NCI-H748 treated with DMSO at 0.1 percent for 48 hours (cell line): ENCODE data around the gene KCNQ5.

Experiments
- DNase-seq: peaks from one replicate; lab custom pipeline; 2025; lab: John Stamatoyannopoulos, UW

Gene KCNQ5

DNA sequence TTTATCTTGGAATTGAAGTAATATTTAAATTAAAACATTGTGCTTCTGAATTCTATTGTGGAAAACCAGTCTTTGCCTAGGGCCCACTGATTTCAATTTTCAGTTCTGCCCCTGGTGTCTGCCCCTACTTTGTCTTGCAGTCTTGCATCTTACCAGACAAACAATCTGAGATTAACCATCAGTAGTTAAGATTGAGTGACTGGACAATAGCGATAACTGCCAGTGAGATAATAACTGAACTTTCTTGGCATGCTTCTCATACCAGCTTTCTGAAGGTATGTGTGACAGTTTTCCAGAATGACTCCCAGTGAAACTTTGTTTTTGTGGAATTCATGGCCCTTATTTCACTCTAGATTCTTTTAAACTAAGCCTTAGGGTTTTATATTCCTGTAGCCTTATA lies 53.5 kb downstream of the KCNQ5 start:
- no peak for DNase-seq

DNA sequence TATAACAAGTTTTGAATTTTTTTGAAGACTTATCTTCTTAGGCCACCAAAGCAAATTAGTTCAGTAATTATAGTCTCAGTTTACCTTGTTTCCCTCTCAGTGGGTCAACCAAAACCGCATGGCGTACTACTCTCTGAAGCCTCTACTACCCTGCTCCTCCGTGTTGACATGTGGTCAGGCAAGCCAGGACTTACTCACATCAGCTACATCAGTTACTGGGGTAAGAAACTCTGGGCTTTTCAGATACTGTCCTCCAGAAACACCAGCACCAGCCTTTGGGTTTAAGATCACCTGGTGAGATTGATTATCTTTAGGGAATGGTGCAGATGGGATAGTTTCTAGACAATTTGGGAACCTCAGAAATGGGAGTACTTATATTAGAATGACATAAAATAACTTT lies 55.1 kb downstream of the KCNQ5 start:
- no peak for DNase-seq

DNA sequence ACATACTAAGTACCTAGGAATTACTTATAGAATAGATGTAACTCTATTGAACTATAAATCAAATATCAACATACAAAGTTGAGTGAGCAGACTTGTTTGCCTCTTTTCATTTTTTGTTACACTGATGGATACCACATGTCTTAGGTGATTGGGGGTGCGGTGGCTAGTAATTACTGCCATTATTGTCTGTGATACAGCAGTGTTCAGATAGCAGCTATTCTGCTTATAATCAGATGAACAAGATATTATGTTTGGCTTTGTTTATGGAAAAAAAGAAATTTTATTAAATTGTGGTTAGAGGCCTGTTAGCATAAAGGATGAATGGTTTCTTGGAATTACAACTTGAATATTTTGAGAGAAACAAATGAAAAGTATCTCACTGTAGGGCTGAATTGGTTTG lies 55.9 kb downstream of the KCNQ5 start:
- DNase-seq = no peak

DNA sequence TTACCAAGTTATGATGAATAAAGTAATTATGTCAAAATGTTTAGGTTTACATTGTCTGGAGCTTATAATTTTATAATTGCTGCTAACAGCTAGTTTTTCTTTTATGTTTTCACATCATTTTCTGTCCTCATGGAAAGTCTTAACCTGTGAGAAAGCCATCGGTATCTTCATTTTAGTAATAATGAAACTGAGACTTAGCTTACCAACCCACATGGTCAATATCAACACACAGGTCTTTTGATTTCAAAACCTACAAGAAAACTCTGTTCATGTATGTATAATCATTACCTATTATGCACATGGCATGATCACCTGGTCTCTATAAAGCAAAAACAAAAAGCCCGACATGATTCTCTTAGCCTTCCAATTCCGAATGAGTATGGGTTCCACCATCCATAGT lies 61.9 kb downstream of the KCNQ5 start:
- no peak for DNase-seq

DNA sequence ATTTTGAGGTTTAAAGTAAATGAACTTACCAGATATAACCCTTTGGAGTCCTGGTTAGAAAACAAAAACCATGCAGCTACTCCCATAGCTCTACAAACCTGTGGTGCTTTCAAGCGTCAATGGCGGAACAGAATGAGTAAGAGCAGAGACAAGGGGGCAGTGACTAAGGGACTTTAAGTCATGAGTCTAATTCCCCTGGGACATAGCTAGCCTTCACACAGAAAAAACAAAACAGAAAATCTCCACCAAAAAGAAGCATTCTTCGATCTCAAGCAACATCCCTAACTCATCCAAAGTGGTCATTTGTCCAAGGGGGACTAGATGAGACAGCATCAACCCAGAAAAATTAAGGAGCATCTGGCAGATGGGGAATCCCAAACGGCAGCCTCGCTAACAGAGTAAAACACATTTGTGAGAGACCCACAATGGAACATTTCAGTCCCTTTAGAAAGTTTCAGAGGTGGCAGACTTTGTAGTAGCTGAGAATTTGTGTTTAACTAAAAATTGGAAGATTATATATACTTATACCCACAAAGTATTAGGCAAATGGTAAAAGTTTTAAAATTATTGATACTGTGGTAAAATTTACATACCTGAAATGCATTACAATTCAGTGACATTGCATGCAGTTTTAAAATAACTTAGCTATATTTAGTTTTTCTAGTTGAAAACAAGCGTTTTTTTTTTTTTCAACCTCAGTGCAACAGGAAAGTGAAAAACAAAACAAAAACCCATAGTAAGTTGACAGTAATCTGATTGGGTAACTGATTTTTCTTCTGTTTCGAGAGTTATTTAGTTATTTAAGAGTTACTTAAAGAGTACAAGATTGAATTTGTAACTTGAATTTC lies 67.5 kb downstream of the KCNQ5 start:
- DNase-seq = no peak

DNA sequence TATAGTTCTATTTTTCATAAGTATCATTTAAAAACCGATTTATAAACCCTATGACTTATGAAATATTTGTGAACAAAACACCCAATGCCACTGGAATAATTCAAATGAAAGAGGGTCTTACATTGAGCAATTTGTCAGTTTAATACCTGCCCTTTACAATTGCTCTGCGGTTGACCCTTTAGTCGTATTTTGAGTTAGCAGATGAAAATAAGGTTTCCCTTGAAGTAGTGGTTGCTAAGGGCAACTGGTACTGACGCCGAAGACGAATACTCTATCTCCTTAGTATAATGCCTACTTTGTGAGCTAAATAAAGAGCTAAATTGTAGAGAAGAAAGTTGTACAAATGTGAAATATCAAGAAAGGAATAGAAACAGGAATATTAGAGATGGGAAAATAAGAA lies 69.4 kb downstream of the KCNQ5 start:
- no peak for DNase-seq

DNA sequence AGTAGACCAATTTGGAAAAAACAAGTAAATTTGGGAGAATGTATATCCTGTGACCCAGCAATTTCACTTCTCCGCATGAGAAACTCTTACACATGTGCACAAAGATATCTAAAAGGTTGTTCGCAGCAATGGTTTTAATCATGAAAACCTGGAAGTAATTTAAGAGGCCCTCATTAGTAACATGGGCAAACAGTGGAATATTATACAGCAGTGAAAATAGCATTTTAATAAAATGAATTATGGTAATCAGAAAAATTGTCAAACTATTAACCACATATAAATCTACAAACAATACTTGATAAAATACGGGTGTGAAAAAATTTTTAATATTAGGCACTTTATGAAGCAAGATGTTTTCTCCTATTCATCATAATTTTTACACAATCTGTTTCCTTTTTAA lies 74.2 kb downstream of the KCNQ5 start:
- DNase-seq = no peak

DNA sequence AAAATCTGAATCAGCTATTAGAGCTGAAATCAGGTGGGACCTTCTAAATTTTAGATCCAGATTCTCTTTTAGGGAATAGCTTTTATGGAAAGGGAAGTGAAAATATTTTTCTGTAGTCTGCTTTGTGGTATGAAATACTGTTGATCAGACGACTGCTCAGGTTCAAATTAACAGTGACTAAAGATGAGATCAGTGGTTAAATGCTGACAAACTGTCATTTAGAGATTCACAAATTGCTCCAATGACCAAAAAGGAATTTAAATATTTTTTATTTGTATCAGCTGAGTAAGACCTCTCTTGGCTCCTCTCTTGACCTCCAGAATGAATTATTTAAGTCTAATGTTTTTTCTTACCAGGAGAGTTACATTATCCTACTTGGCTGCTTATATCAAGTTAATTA lies 77.3 kb downstream of the KCNQ5 start:
- no peak for DNase-seq

DNA sequence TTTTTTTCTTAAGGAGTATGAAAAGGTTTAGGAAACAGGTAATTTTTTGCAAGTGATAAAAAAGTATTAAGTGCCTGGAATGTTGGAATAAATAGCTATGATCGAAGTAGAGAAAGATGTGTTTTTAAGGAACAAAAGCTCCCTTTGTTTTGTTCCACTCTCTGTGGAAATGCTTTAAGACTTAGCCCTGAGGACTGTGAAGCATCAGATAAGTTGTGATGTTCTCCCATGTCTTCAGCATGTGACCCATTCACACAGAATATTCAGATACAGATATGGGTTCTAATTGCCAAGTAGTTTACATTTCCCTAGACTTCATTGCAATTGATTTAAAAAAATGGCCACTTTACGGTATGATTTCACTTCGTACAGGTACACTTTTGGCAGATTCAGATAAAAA lies 80.6 kb downstream of the KCNQ5 start:
- no peak for DNase-seq

DNA sequence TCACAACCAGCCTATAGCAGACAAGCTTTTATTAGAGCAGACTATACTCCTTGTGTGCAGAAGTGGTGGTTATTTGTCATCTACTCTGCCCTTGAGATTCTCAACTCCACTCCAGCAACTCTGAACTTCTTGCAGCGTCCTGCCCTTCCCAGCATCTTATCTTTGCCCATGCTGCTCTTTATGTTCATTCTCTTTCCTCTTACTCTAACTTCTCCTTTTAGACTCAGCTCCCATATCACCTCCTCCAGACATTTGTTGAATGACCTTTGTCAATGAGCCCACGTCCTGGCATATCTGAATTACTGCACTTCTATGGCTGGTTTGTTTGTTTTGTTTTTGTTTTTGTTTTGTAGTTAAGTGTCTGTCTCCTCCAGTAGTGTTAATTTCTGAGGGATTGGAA lies 81.2 kb downstream of the KCNQ5 start:
- DNase-seq = no peak

DNA sequence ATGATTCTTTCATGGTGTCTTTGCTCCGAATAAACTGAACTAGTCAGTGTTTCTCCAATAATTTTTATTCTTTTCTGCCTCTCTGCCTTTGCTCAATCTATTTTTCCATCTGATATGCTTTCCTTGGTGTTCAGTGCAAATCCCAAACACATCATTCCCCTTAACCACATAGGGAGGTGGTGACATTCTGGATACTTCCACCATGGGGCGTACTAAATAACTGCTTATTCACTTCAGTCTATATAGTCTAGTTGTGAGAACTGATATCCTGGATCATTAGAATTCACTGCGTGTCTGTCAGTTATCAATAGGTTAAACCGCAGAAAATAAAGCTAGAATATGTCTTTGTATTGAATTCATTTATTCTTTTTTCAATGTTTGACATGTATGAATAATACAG lies 83.1 kb downstream of the KCNQ5 start:
- DNase-seq = no peak

DNA sequence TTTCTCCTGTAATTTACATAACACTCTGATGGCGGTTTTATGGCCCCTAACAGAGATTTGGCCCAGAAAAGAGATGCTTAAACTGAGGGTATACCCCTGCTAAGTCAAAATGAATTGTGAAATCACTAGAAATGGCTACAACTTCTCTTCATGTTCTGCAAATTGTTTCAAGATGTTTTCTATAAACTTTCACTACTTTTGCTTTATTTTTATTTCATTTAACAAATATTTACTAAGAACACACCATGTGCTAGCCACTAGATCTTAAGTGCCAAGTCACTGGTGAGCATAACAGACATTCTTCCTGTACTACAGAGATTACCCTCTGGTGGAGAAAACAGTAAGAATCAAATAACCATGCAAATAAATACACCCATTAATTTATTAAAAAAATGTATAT lies 87.6 kb downstream of the KCNQ5 start:
- DNase-seq = no peak

DNA sequence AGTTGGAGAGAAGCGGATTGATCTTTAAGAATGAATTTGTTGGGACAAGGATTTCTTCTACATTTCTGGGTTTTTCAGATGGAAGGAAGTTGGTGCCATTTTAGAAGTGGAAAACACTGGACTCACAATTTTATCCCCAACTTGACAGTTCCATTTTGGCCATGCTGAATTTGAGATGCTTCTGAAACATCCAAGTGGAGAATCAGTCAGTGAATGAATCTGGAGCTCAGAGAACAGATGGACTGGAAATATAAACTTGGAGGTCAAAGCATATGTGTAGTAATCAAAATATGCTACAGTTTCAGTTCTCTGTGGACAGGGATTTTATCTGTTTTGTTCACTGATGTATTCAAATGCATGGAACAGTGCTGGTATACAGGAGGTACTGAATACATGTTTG lies 89.9 kb downstream of the KCNQ5 start:
- DNase-seq = no peak

DNA sequence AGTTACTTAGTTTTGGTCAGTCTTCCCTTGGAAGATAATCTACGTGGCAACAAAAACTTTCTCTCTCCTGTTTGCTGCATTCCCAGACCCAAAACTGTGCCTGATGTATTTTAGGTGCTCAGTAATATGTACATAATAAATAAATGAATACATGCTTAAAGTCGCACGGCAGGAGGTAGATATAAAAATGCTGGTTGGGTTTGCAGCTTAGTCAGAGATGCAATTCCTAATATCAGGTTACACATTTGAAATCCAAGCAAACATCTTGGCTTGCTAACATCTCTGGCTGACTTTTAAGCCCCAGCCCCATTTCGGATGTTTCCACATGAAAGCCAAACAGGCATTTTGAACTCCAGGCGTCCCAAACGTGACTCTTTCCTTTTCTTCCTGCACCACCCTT lies 91.0 kb downstream of the KCNQ5 start:
- DNase-seq = no peak

DNA sequence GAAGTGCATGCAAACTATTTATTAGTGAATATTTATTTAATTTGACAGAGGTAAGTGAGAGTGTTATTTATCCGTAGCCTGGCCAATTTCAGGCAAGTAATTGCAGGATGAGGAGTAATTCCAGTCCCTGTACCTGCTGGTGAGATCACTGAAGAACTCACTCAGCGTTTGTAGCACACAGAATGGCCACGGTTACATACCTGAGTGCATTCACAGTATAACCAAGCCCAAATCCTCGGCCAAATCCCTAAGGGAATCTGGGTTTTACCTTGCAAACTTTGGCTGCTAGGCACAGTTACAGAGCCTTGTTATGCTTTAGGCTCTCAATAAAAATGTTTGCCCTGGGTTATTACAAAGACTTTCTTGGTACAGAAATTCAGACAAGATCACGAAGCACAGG lies 93.3 kb downstream of the KCNQ5 start:
- no peak for DNase-seq

DNA sequence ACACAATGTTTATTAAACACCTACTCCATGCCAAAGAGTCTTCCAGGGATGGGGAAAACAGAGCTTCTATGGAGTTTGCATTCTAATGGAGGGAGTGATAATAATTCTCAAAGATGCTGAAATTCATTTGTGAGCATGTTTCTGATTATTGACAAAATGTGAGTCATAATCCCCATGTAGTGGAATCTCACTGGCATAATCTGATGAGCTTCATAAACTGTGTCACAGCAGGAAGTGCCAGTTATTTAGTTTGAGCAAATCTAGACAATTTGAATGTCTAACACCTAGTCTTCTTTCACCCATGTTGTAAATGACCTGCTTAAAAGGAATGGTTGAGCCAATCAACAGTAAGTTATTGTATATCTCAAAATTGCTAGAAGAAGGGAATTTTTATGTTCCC lies 95.1 kb downstream of the KCNQ5 start:
- DNase-seq = no peak

DNA sequence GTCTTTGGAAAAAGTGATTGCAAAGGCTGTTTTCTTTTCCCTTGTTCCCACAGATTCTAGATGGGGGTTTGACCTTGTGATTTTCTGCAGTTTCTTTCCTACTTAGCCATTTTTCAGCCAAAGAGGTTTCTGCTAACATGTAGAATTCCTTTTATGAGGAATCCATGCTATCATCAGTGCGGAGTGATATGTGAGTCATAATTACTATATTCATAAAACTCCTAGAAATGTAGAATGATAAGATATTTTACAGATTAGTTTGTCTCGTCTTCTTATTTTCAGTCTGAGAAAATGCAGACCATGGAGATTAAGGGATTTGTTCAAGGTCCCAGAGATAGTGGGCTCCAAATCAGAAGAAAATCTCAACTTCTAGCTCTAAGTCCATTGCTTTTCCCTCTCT lies 98.6 kb downstream of the KCNQ5 start:
- DNase-seq = no peak

DNA sequence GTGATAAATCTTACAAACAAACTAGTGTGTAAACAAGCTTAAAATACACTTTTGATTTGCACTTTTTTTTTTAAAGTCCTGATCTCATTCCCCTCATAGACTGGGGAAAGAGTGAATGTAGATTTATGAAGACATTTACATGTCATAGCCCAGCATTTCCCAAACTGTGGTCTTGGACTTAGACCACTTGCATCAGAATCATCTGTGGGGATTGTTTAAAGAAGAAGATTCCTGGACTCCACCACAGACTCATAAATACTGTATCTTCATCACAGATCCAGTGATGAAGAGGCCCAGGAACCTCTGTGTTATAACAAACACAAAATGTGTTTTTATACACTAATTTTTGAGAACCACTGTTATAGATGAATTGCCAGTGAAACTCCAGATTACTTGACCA lies 99.5 kb downstream of the KCNQ5 start:
- DNase-seq = no peak

DNA sequence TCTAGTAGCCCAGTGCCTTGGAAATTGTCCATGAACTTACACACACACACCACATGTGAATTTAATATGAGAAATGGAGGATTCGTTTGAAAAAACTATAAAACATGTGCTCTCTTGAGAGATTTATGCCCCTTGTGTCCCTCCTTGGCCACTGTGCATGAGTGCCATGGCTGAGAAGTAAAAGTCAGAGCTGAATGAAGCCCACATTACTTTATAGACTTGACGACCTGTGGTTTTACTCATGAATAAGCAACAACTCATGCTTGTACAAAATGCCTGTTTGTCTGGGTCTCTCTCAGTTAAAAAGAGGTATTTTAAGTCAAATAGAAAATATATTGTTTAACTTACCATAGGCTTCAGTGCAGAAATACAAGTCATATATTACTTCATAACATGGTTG lies 102.7 kb downstream of the KCNQ5 start:
- no peak for DNase-seq

DNA sequence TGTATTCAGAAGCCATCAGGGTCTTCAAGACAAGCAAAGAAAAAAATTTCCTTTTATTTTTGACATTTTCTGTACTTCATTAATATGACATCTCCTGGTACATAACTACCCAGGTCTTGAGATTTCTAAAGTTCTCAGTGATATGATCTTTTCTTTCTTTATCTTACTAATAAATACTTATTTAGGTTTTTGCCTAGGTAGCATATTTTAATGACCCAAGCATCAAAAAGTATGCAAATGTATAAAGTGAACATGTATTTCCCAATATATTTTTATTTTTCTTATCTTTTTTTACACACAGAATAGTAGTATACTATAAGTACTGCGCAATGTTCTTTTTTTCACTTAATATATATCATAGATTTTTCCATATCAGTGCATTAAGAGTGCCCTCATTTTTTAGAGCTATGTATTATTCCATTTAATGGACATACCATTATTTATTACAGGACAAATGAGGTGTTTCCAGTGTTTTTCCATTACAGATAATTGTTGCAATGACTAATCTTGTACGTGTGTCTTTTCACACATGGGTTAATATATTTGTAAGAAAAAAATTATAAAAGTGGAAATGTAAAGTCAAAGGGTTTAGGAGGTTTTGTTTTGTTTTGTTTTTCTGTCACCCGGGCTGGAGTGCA lies 107.0 kb downstream of the KCNQ5 start:
- DNase-seq = no peak

DNA sequence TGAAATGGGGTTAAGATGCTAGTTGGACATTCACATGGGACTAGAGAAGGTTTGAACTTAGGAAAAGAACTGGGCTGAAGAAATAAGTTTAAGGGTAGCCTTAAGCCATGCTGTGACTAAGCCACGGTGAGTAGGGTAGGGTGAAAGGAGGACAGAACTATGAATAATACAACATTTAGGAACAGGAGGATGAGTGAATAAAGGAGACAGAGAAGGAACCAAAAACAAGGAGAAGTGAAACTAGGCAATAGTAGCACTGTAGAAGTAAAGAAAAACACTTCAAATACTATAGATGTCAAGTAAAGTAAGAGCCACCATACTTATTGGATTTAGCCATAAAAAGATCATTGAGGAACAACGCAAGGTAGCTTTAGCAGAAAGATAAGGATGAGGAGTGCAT lies 111.2 kb downstream of the KCNQ5 start:
- no peak for DNase-seq

DNA sequence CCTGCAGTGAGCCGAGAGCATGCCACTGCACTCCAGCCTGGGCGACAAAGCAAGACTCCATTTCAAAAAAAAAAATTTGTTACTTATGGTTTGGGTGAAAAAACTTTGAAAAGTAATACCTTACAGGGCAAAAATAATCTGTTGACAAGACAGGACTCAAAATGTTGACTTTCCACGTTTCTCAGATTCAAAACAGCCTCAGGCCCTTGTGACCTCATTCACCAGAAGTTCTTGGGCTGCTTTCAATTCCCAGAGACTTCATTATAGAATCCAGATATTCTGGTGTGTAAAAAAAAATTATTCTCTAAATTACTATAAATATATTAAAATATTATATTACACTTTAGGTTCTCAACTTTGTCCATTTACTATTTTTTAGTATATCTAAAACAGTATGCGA lies 116.2 kb downstream of the KCNQ5 start:
- DNase-seq = no peak

DNA sequence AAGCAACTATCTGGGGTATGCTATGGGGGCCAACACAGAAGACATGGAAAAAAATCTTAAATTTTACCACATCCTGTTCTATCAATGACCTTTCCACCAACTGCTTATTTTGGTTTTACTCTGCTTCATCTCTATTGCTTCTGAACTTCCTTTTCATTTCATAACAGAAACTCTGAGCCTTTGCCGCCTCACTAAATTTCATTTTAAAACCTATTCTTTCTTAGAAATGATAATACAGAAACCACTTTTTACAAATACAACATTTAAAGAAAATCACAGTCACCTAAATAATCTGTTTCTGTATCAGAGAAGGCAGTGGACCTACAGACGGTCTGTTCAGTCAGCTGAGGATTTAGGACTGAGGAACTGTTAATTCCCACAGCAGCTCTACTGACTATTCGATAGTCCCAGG lies 117.5 kb downstream of the KCNQ5 start:
- no peak for DNase-seq

DNA sequence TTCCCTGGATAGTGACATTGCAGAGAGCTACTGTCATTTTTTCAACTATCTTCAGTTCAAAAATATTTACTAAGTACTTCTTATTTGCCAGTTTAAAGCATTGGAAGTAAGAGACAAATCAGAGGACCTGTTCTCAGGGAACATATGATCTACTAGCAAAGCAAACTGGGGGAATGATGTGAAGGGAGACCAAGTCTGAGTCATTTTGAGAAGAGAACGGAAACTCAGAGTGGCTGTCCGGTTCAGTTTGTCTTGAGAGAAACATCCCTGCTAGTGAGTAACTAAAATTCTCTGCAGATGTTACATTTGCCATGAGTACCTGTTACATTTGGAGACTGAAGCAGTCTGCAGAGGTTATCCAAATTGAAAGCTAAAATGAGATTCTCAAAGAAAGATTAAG lies 118.3 kb downstream of the KCNQ5 start:
- no peak for DNase-seq
